ENCODE measurements around the gene ACTN3.
"Not testable (repeated sequence)": the region's sequence is repeated elsewhere in the genome, so short reads cannot be mapped to it uniquely, and the experiment has no call there.

Gene ACTN3

GRCh38 chr11:66566221-66566620 lies 19.5 kb downstream of the ACTN3 start:
- DNase-seq, result no peak

GRCh38 chr11:66567787-66568123 lies 21.1 kb downstream of the ACTN3 start:
- DNase-seq, result no peak

- DNase-seq, result peak; percentile 35 to 64
Measured at GRCh38 chr11:66568124-66568916, 21.6 kb downstream of the ACTN3 start, which contains the start of gene CTSF. CTSF (minus strand) TSS chr11:66568606; CDS start chr11:66568486, 120 bp downstream.

- DNase-seq, result no peak
Measured at GRCh38 chr11:66569076-66569475, 22.4 kb downstream of the ACTN3 start.

GRCh38 chr11:66570079-66570849 lies 23.6 kb downstream of the ACTN3 start:
- no peak for DNase-seq

- DNase-seq, result no peak
Measured at GRCh38 chr11:66570850-66571180, 24.1 kb downstream of the ACTN3 start.

GRCh38 chr11:66579017-66579606 lies 32.4 kb downstream of the ACTN3 start:
- no peak for DNase-seq

- DNase-seq, result no peak
Measured at GRCh38 chr11:66580803-66581202, 34.1 kb downstream of the ACTN3 start.

GRCh38 chr11:66581261-66581660 lies 34.6 kb downstream of the ACTN3 start:
- no peak for DNase-seq

- not testable (repeated sequence) for DNase-seq
Measured at GRCh38 chr11:66582565-66583147, 36.0 kb downstream of the ACTN3 start.

GRCh38 chr11:66585447-66585846 lies 38.7 kb downstream of the ACTN3 start:
- DNase-seq, result not testable (repeated sequence)

GRCh38 chr11:66586136-66586535 lies 39.4 kb downstream of the ACTN3 start:
- no peak for DNase-seq

GRCh38 chr11:66589315-66589714 lies 42.6 kb downstream of the ACTN3 start:
- DNase-seq, result not testable (repeated sequence)

GRCh38 chr11:66589996-66590675 lies 43.4 kb downstream of the ACTN3 start:
- DNase-seq, result no peak

GRCh38 chr11:66591175-66591574 lies 44.5 kb downstream of the ACTN3 start:
- no peak for DNase-seq

GRCh38 chr11:66592457-66593302 lies 46.0 kb downstream of the ACTN3 start, which contains the start of the genes CCDC87 and CCS:
CCDC87 (minus strand) TSS chr11:66593063; CDS start chr11:66593015, 48 bp downstream.
CCS (plus strand) TSS chr11:66593185; CDS start chr11:66593262, 77 bp downstream.
- peak; percentile 86 to 94 for DNase-seq

- no peak for DNase-seq
Measured at GRCh38 chr11:66593303-66593635, 46.6 kb downstream of the ACTN3 start.

- DNase-seq, result no peak
Measured at GRCh38 chr11:66593650-66594049, 46.9 kb downstream of the ACTN3 start.

- no peak for DNase-seq
Measured at GRCh38 chr11:66595245-66595904, 48.7 kb downstream of the ACTN3 start.

- no peak for DNase-seq
Measured at GRCh38 chr11:66598993-66599392, 52.3 kb downstream of the ACTN3 start.

GRCh38 chr11:66600219-66600618 lies 53.5 kb downstream of the ACTN3 start:
- DNase-seq, result no peak

All from NCI-H187 (cell line).